ENCODE measurements around the gene GPANK1. TPM values are rescaled to one million over a fixed set of nuclear protein-coding genes. Genes with fewer than 3 reads are reported as not detected.

GPANK1 gene
- total and polyA plus RNA-seq, 2 of the 13 experiments (the other 11 are each of a cell fraction or from before 2014, with no cell fraction given), result 15.4 to 22.8 TPM

DNA sequence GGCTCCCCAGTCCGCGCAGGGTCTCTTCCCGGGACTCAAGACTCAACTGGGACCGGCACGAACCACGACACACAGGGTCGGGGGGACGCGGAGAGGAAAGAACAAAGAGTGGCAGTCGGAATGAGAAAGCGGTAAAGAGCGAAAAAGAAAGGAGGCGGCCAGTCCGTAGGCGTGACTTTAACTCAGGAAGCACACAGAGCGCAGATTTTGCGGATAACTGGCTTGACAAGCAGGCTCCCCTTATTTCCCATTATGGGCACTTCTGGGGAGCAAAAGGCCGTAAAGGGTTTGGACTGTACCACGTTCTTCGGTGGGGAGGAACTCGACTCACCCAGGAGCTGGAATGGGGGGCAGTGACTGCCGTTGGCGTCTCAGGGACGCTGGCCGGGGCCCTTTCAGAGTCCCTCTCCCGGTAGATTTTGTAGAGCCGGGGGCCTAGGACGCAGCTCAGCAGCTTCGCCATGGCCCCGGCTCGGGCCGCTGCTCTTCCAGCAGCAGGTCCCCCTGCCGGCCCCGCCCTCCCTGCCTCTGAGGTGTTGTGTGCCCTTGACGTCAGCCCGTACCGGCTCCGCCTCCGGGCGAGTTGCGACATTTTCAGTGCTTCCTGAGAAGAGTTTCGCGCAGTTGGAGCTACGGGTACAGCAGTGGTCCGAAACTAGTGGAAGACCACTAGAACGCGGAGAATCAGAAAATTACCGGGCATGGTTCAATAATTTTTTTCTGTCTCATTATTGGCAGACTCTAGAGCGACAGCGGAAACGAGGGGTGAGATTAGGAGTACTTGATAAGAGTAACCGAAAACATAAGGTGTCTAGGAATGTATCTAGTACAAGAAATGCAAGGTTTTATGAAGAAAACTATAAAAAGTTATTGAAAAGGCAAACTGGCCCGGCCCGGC, 38.3 kb upstream of the GPANK1 start, which contains the start of gene ABHD16A (continued):
- TF ChIP-seq PATZ1 (CRISPR knock-in tag; IDR thresholded peaks at IDR 0.05) (peak; percentile 67; the same call in 1 of the 2 replicates), NFATC3 (CRISPR knock-in tag; IDR thresholded peaks at IDR 0.05) (no peak), ZMYM4 (CRISPR knock-in tag; IDR thresholded peaks at IDR 0.05) (peak; percentile 92), SATB2 (CRISPR knock-in tag; IDR thresholded peaks at IDR 0.05) (0 out of 2 replicates have a peak, but pooled peaks have one; percentile 26), RBM39 (IDR thresholded peaks at IDR 0.05; ENCODE audit: low read depth, low read length, poor library complexity, severe bottlenecking) (peak; percentile 76), SMC3 (IDR thresholded peaks at IDR 0.05; ENCODE audit: low read length) (peak; percentile 37; the same call in 1 of the 2 replicates), GABPA (IDR thresholded peaks at IDR 0.05; ENCODE audit: low read depth, low read length) (no peak), GABPA (CRISPR knock-in tag; IDR thresholded peaks at IDR 0.05; ENCODE audit: low read depth) (peak; percentile 85), ZNF607 (CRISPR knock-in tag; IDR thresholded peaks at IDR 0.05; ENCODE audit: borderline replicate concordance) (peak; percentile 88), PHF20 (CRISPR knock-in tag; IDR thresholded peaks at IDR 0.05) (peak; percentile 88), FOXA3 (CRISPR knock-in tag; IDR thresholded peaks at IDR 0.05) (peak; percentile 70), PHF5A (CRISPR knock-in tag; IDR thresholded peaks at IDR 0.05; ENCODE audit: low read depth, unreplicated experiment) (peak; percentile 69), GATA4 (IDR thresholded peaks at IDR 0.05; ENCODE audit: borderline replicate concordance, low read depth) (peak; percentile 63; the same call in 1 of the 2 replicates), NCOA1 (CRISPR knock-in tag; IDR thresholded peaks at IDR 0.05) (no peak), TRAFD1 (CRISPR knock-in tag; IDR thresholded peaks at IDR 0.05; ENCODE audit: borderline replicate concordance) (no peak), HMGXB4 (CRISPR knock-in tag; IDR thresholded peaks at IDR 0.05; ENCODE audit: borderline replicate concordance in 1 of 2, low read depth in 1 of 2) (peak; percentile 76 to 87; a peak in 3 of 4 replicates), ZSCAN20 (CRISPR knock-in tag; IDR thresholded peaks at IDR 0.05; ENCODE audit: borderline replicate concordance) (peak; percentile 36; the same call in 1 of the 2 replicates)
- TF ChIP-seq, protein P1, sequence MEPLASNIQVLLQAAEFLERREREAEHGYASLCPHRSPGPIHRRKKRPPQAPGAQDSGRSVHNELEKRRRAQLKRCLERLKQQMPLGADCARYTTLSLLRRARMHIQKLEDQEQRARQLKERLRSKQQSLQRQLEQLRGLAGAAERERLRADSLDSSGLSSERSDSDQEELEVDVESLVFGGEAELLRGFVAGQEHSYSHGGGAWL (CRISPR knock-in tag; IDR thresholded peaks at IDR 0.05), result 0 out of 2 replicates have a peak, but pooled peaks have one; percentile 20

Data from HepG2 (cell line).